Measurements from ENCODE around the gene CDC42BPB.

Gene CDC42BPB

GRCh38 chr14:102888748-102889147 is 168.6 kb downstream of the CDC42BPB start:
- no peak for DNase-seq (ENCODE audit: extremely low read depth in 1 of 2, low read depth in 1 of 2)

DNA sequence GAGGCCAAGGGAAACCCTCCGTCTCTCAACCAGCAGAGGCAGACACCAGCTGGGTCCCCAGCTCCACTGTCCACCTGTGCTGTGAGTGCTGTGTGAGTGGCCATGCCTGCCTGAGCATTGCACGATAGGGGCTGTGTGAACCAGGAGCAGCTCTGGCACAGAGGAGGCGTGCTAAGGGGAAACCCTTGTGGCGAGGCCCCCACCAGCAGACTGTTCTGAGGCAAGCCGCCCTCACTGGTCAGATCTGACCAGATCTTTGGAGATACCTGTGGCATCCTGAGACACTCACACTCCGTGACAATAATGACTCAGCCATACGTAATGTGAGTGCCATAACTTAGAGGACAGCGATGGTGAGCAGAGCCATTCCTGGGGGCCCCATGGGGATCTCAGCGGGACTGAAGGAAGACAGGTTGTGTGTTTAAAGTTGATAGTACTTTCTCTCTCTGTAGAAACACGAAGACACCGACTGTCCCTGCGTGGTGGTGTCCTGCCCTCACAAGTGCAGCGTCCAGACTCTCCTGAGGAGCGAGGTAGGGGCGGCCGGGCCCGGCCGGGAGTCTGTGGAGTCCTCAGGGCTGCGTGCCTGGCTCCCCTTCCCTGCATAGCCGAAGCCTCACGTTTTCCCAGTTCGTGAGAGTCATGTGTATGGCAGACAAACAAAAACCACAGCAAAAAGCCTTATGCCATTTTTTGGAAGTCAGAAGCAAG is 171.5 kb downstream of the CDC42BPB start:
- no peak for DNase-seq (ENCODE audit: extremely low read depth in 1 of 2, low read depth in 1 of 2)

DNA sequence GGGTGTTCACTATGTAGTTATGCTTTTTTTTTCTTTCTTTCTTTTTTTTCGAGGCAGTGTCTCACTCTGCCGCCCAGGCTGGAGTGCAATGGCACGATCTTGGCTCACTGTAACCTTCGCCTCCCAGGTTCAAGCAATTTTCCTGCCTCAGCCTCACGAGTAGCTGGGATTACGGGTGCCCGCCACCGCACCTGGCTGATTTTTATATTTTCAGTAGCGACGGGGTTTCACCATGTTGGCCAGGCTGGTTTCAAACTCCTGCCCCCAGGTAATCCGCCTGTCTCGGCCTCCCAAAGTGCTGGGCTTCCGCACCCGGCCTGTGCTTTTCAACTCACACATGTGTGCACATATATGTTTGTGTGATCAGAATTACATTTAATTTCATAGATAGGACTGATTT is 173.8 kb downstream of the CDC42BPB start:
- DNase-seq (ENCODE audit: extremely low read depth in 1 of 2, low read depth in 1 of 2) = no peak

- no peak for DNase-seq (ENCODE audit: extremely low read depth in 1 of 2, low read depth in 1 of 2)
Measured at GRCh38 chr14:102883089-102883541, 174.2 kb downstream of the CDC42BPB start.
